Lung (tissue), 12 donors: Measurements from ENCODE around the gene DRC3. TPM values are rescaled to one million over a fixed set of nuclear protein-coding genes. Genes with fewer than 3 reads are reported as not detected.

Experiments used
- ATAC-seq: fragments of 200-7000 bp; cut with Tn5 transposase; one replicate; pipeline ENCODE4 v1.9.1; 2020; ENCODE audit warnings: moderate number of reproducible peaks; ENCODE audit not compliant: insufficient read depth, low FRiP score
- DNase-seq, 3 donors: peaks; one replicate each; pipeline ENCODE4 v3.0.0-alpha.2; 2013 to 2017
- H3K27ac ChIP-seq, 2 donors: one replicate each; pipeline ENCODE4 v1.5.1; 2013; ENCODE audit warnings: mild to moderate bottlenecking in 2 of 2, moderate library complexity in 2 of 2, control low read depth in 1 of 2, inconsistent platforms in 1 of 2, low read depth in 1 of 2, low read length in 1 of 2
- H3K27me3 ChIP-seq, 3 donors: one replicate each; pipeline ENCODE4 v1.5.1; 2013; ENCODE audit warnings: low read length in 2 of 3; ENCODE audit not compliant: control insufficient read depth in 3 of 3, insufficient read depth in 3 of 3
- H3K36me3 ChIP-seq, 4 donors: one replicate each; pipeline ENCODE4 v1.5.1; 2013; ENCODE audit warnings: low read length in 4 of 4, mild to moderate bottlenecking in 1 of 4, moderate library complexity in 1 of 4; ENCODE audit not compliant: control insufficient read depth in 4 of 4, insufficient read depth in 4 of 4
- H3K4me1 ChIP-seq, 5 donors: one replicate each; pipeline ENCODE4 v1.5.1; 2013; ENCODE audit warnings: low read length in 5 of 5, mild to moderate bottlenecking in 2 of 5, moderate library complexity in 1 of 5; ENCODE audit not compliant: control insufficient read depth in 5 of 5, insufficient read depth in 5 of 5
- H3K4me3 ChIP-seq: one replicate; pipeline ENCODE4 v1.5.1; 2013; ENCODE audit warnings: mild to moderate bottlenecking, control low read depth, moderate library complexity
- H3K9ac ChIP-seq, 2 donors: one replicate each; pipeline ENCODE4 v1.5.1; 2013; ENCODE audit warnings: low read length in 2 of 2, control low read depth in 1 of 2; ENCODE audit not compliant: insufficient read depth in 1 of 2
- H3K9me3 ChIP-seq, 4 donors: one replicate each; pipeline ENCODE4 v1.5.1; 2013; ENCODE audit warnings: low read length in 3 of 4, mild to moderate bottlenecking in 1 of 4, moderate library complexity in 1 of 4; ENCODE audit not compliant: control insufficient read depth in 4 of 4, insufficient read depth in 3 of 4
- WGBS, 2 donors: extraction: QIAGEN DNeasy Blood & Tissue Kit; methylation state at CpG; one replicate each; pipeline ENCODE4 v1.1.7; 2013; 5-methylcytosine and 5-hydroxymethylcytosine counted together
- polyA plus RNA-seq, 2 donors: library from polyadenylated mRNA; stranded (reverse); fragments of 200-250 nt; gene quantifications; one replicate each; pipeline ENCODE4 v1.2.1, GENCODE V29; 2013
- total RNA-seq, 2 donors: library from RNA; depleted of rRNA in 1 of 2; stranded (reverse); fragments of >200 nt in 1 of 2; gene quantifications; one replicate each; pipeline ENCODE4 v1.2.1, GENCODE V29; 2014 to 2021
- TF ChIP-seq, protein P1 (sequence below): IDR thresholded peaks from 2 replicates; pipeline ENCODE4 v1.5.1; 2012; ENCODE audit warnings: mild to moderate bottlenecking; ENCODE audit errors: control extremely low read depth, extremely low read depth
- donor health status: control.
- donor health status: control.
- donor health status: Bipolar disorder and iron deficiency.
- donor health status: healthy.
- donor health status: DM: yes; HTN: yes; CAD: no.

Gene DRC3
- total and polyA plus RNA-seq, 4 donors = 6.6 to 29.5 (median 13.5) TPM

DNA sequence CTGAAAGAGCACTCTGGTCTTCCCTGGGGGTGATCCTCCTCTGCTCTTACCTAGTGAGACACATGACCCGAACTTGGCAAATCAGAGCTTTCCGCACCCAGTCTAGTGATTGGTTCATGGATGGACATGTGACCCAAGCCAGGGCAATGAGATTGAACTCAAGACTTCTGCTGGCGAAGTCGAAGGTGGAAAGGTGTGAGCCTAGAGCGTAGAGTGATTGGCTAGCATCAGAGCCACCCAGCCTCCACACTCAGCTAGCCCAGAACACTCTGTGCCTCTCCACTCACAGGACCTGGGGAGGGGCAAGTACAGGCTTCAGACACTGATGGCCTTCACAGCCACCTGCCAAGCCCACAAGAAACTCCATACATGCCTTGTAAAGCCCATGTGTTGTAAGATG is 48.7 kb downstream of the DRC3 start:
- Histone ChIP-seq H3K4me1 (peaks cover 0 to 13% (median 0%) of the 10 kb centered on the region in 5 donors), H3K27ac (no peak overlapping the region), H3K36me3 (peaks cover 0 to 16% (median 4%) of the 10 kb centered on the region in 4 donors), H3K27me3 (no peaks in the 10 kb centered on the region), H3K4me3 (no peak overlapping the region), H3K9ac (no peak overlapping the region), H3K9me3 (no peaks in the 10 kb centered on the region)
- ATAC-seq = no peak
- 95 to 97% methylated on average over 5 of the region's 5 CpGs for WGBS, 2 donors
- no peak for DNase-seq
- TF ChIP-seq, protein P1, sequence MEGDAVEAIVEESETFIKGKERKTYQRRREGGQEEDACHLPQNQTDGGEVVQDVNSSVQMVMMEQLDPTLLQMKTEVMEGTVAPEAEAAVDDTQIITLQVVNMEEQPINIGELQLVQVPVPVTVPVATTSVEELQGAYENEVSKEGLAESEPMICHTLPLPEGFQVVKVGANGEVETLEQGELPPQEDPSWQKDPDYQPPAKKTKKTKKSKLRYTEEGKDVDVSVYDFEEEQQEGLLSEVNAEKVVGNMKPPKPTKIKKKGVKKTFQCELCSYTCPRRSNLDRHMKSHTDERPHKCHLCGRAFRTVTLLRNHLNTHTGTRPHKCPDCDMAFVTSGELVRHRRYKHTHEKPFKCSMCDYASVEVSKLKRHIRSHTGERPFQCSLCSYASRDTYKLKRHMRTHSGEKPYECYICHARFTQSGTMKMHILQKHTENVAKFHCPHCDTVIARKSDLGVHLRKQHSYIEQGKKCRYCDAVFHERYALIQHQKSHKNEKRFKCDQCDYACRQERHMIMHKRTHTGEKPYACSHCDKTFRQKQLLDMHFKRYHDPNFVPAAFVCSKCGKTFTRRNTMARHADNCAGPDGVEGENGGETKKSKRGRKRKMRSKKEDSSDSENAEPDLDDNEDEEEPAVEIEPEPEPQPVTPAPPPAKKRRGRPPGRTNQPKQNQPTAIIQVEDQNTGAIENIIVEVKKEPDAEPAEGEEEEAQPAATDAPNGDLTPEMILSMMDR = no peak

GRCh38 chr17:18025241-18025944 is 52.7 kb downstream of the DRC3 start:
- DNase-seq = no peak
- H3K27ac ChIP-seq = no peak overlapping the region
- H3K27me3 ChIP-seq = no peaks in the 10 kb centered on the region
- H3K9ac ChIP-seq = no peak overlapping the region
- TF ChIP-seq, protein P1 = no peak
- H3K9me3 ChIP-seq = no peaks in the 10 kb centered on the region
- H3K4me1 ChIP-seq = peaks cover 0 to 6% (median 5%) of the 10 kb centered on the region in 5 donors
- no peak overlapping the region for H3K4me3 ChIP-seq
- peaks cover 0 to 20% (median 5%) of the 10 kb centered on the region in 4 donors for H3K36me3 ChIP-seq
- WGBS, 2 donors = 15 to 58% methylated on average over 5 of the region's 5 CpGs
- ATAC-seq = peak; percentile 34

DNA sequence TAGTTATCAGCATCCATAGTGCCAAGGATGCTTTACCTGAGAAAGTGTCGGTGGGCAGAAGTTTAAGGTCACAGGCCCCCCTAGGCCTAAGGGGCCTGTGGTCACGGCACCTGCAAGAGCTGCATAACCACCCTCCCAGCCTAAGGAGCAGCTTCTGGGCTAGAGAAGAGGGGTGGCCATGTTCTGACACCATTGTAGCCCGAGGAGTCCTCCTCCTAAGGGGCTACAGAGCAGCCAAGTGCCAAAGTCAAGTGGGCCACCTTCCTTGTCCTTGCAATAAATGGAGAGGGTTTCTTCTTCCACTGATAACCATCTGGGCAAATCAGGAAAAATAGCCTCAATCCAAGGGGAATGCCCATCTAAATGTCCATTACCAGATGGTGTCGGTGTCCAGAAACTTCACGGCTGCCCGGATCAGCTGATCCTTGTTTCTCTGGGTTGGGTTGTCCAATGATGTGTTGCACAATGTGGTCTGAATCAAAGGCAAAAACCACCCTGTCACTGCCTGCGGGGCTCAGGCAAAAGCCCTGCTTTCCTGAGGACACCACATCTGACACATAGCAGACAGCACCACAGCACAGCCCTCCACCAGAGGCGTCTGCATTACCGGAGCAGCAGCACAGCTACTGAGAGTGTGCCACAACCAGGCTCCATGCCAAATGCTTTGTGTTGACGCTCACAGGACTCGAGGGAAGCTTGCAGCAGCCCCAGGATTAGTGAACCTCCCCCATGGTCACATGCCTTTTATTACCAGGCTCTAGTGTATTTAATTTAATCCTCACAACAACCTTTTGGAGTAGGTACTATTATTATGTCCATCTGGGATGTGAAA is 53.5 kb downstream of the DRC3 start:
- Histone ChIP-seq H3K27me3 (no peaks in the 10 kb centered on the region), H3K9ac (no peak overlapping the region), H3K36me3 (peaks cover 0 to 17% (median 5%) of the 10 kb centered on the region in 4 donors), H3K4me1 (peaks cover 0 to 6% (median 5%) of the 10 kb centered on the region in 5 donors), H3K27ac (no peak overlapping the region), H3K4me3 (no peak overlapping the region), H3K9me3 (no peaks in the 10 kb centered on the region)
- WGBS, 2 donors = 67 to 72% methylated on average over 11 of the region's 11 CpGs
- TF ChIP-seq, protein P1 = no peak
- peak in 2 of 3 donors; percentile 35 to 54 for DNase-seq
- ATAC-seq = no peak
